Heart left ventricle (tissue), 16 donors: ENCODE measurements around the gene TFPT. TPM values are rescaled to one million over a fixed set of nuclear protein-coding genes. Genes with fewer than 3 reads are reported as not detected.
"Not testable (repeated sequence)": the region's sequence is repeated elsewhere in the genome, so short reads cannot be mapped to it uniquely, and the experiment has no call there.

Experiments used
- ATAC-seq, 4 donors: fragments of 200-7000 bp; cut with Tn5 transposase; one replicate each; pipeline ENCODE4 v1.9.1; 2020 to 2022; ENCODE audit warnings: moderate library complexity in 4 of 4, mild to moderate bottlenecking in 3 of 4, moderate number of reproducible peaks in 1 of 4
- DNase-seq, 5 donors: peaks; one replicate each; pipeline ENCODE4 v3.0.0-alpha.2; 2020
- H3K27ac ChIP-seq, 12 donors: fragments of 200-600 bp; sonication (generic) in 4 of 12; one replicate each; pipeline versions ENCODE4 v1.5.0 to v1.8.0; 2016 to 2022; ENCODE audit warnings: mild to moderate bottlenecking in 2 of 12
- H3K27me3 ChIP-seq, 9 donors: fragments of 200-600 bp; sonication (generic) in 2 of 9; one replicate each; pipeline versions ENCODE4 v1.5.1 to v1.8.0; 2016 to 2022; ENCODE audit warnings: mild to moderate bottlenecking in 3 of 9
- H3K36me3 ChIP-seq, 9 donors: fragments of 200-600 bp; sonication (generic) in 2 of 9; one replicate each; pipeline versions ENCODE4 v1.5.0 to v1.8.0; 2018 to 2022; ENCODE audit warnings: mild to moderate bottlenecking in 2 of 9
- H3K4me1 ChIP-seq, 12 donors: fragments of 200-600 bp; sonication (generic) in 4 of 12; one replicate each; pipeline versions ENCODE4 v1.5.0 to v1.8.0; 2016 to 2022; ENCODE audit warnings: mild to moderate bottlenecking in 3 of 12
- H3K4me3 ChIP-seq, 12 donors: fragments of 200-600 bp; sonication (generic) in 4 of 12; one replicate each; pipeline versions ENCODE4 v1.5.0 to v1.8.0; 2017 to 2022; ENCODE audit warnings: mild to moderate bottlenecking in 9 of 12, moderate library complexity in 4 of 12
- H3K9me3 ChIP-seq, 12 donors: fragments of 200-600 bp; sonication (generic) in 4 of 12; one replicate each; pipeline versions ENCODE4 v1.5.0 to v1.8.0; 2016 to 2022; ENCODE audit warnings: mild to moderate bottlenecking in 1 of 12
- CTCF ChIP-seq, 12 donors: fragments of 200-600 bp; sonication (generic) in 4 of 12; IDR thresholded peaks; one replicate each; pipeline versions ENCODE4 v1.5.0 to v1.8.0; 2018 to 2022; ENCODE audit warnings: antibody characterized with exemption in 12 of 12, mild to moderate bottlenecking in 5 of 12
- POLR2A ChIP-seq, 2 donors: fragments of 450-650 bp; IDR thresholded peaks; one replicate each; pipeline ENCODE4 v1.6.1; 2017; ENCODE audit warnings: antibody characterized with exemption in 2 of 2, mild to moderate bottlenecking in 2 of 2, moderate library complexity in 2 of 2
- WGBS, 4 donors: extraction: QIAGEN DNeasy Blood & Tissue Kit in 2 of 4; methylation state at CpG; one replicate each; pipeline versions ENCODE4 v1.1.5 to v1.1.7; 2013 to 2018; 5-methylcytosine and 5-hydroxymethylcytosine counted together
- intact Hi-C, 10 donors: fragments of 100-400 bp; cut with DNase I; formaldehyde crosslinking; loops; one replicate each; pipeline versions ENCODE4 v1.11.1 to v1.14.2; 2022
- polyA plus RNA-seq, 2 donors: library from polyadenylated mRNA; stranded (reverse); fragments of 200-250 nt; gene quantifications; one replicate each; pipeline ENCODE4 v1.2.3, GENCODE V29; 2013
- total RNA-seq, 9 donors: library from RNA; depleted of rRNA in 2 of 9; stranded (reverse); fragments of >200 nt in 2 of 9; fragmentation: NEBNext Ultra II Directional in 3 of 9; extraction: Animal tissue kit (Norgen Biotek cat#: 25700) in 3 of 9; gene quantifications; one replicate each; pipeline versions ENCODE4 v1.1.0 to v1.2.4, GENCODE V29; 2016 to 2023
- donor health status: ischemic (EF 13 %, LVEDD 7.1; RV severe dilation, severe dysfunction).
- donor health status: healthy with polysubstance abuse.
- donor health status: DM: no; HTN: yes; CAD: no.
- donor health status: DM: no; HTN: no; CAD: no.
- donor health status: ischemic (EF 25% LVEDD 6.9; RV normal size, moderate dysfunction).
- donor health status: ischemic (EF 25% LVEDD 5.7; RV mildly dilated, moderate dysfunction).
- donor health status: healthy.
- donor health status: DM: yes; HTN: yes; CAD: no.
- donor health status: ischemic (EF 35%, LVEDD 5.7; RV mildly dilated, moderate dysfunction).
- donor health status: nonischemic (EF 11% LVEDD 7.7; RV severe dilation, severe dysfunction).
- donor health status: DM: yes; HTN: yes; CAD: no.
- donor health status: PGD.
- donor health status: ischemic (EF 29% LVEDD 5.4; RV normal size, mild dysfunction).
- donor health status: nonischemic (EF 23%, LVEDD 6.1; RV moderate dilation, normal function).

Gene TFPT
- total and polyA plus RNA-seq, 11 donors = 9.6 to 26.5 (median 12.5) TPM

GRCh38 chr19:54100561-54100960 is 14.9 kb downstream of the TFPT start, which contains the start of gene OSCAR:
Gene OSCAR, minus strand, starts transcription at chr19:54100803. Its CDS starts 11 bp downstream, at chr19:54100792.
- peak within 1 kb of the TSS in 1 of 12 donors; percentile 68 for H3K27ac ChIP-seq
- peak within 1 kb of the TSS in 1 of 12 donors; percentile 51 for H3K4me3 ChIP-seq
- intact Hi-C loops = loop anchor here in 2 of 10 donors (5.0 to 10.0 kb wide), 2 partner anchors 226 to 233 kb away; partner anchors contain the start of gene MYADM (in 1 of the 2)

GRCh38 chr19:54099903-54100255 is 15.6 kb downstream of the TFPT start:
- peaks cover 3 to 29% (median 15%) of the 10 kb centered on the region in 12 donors for H3K4me1 ChIP-seq
- H3K4me3 ChIP-seq = peak overlapping the region in 1 of 12 donors; percentile 51
- H3K27ac ChIP-seq = peak overlapping the region in 1 of 12 donors; percentile 68
- H3K36me3 ChIP-seq, ATAC-seq, H3K9me3 ChIP-seq, DNase-seq: not testable (repeated sequence)
- intact Hi-C loops = loop anchor here in 2 of 10 donors (5.0 to 10.0 kb wide), 2 partner anchors 225 to 233 kb away; partner anchors contain the start of gene MYADM (in 1 of the 2)
- H3K27me3 ChIP-seq = peaks cover 0 to 29% (median 12%) of the 10 kb centered on the region in 9 donors
- WGBS, 4 donors = 76 to 86% (median 81%) methylated on average over 9 of the region's 9 CpGs

More at GRCh38 chr19:54100561-54100960, 14.9 kb downstream of the TFPT start, which contains the start of gene OSCAR:
- Histone ChIP-seq H3K9me3 (no peaks in the 10 kb centered on the region), H3K36me3 (peaks cover 0 to 8% (median 5%) of the 10 kb centered on the region in 9 donors), H3K27me3 (peaks cover 0 to 22% (median 5%) of the 10 kb centered on the region in 9 donors), H3K4me1 (peaks cover 3 to 28% (median 15%) of the 10 kb centered on the region in 12 donors)
- ATAC-seq (no peak), DNase-seq (peak in 1 of 5 donors; percentile 68)
- TF ChIP-seq CTCF (IDR thresholded peaks at IDR 0.05) = no peak
- TF ChIP-seq POLR2A (IDR thresholded peaks at IDR 0.05) = no peak
- WGBS, 4 donors = 35 to 52% (median 47%) methylated on average over 5 of the region's 5 CpGs

- intact Hi-C loops = no loop called here
- DNase-seq (no peak), ATAC-seq (no peak)
- H3K9me3 ChIP-seq = no peaks in the 10 kb centered on the region
- H3K27me3 ChIP-seq = peaks cover 0 to 34% (median 14%) of the 10 kb centered on the region in 9 donors
- peak overlapping the region in 1 of 12 donors; percentile 51 for H3K4me3 ChIP-seq
- peaks cover 0 to 2% (median 0%) of the 10 kb centered on the region in 9 donors for H3K36me3 ChIP-seq
- H3K4me1 ChIP-seq = peaks cover 3 to 29% (median 14%) of the 10 kb centered on the region in 12 donors
- H3K27ac ChIP-seq = no peak overlapping the region
- 79 to 87% (median 83%) methylated on average over 12 of the region's 12 CpGs for WGBS, 4 donors
- TF ChIP-seq CTCF (IDR thresholded peaks at IDR 0.05) (no peak), POLR2A (IDR thresholded peaks at IDR 0.05) (no peak)
Observed at GRCh38 chr19:54099190-54099902, 16.1 kb downstream of the TFPT start.

DNA sequence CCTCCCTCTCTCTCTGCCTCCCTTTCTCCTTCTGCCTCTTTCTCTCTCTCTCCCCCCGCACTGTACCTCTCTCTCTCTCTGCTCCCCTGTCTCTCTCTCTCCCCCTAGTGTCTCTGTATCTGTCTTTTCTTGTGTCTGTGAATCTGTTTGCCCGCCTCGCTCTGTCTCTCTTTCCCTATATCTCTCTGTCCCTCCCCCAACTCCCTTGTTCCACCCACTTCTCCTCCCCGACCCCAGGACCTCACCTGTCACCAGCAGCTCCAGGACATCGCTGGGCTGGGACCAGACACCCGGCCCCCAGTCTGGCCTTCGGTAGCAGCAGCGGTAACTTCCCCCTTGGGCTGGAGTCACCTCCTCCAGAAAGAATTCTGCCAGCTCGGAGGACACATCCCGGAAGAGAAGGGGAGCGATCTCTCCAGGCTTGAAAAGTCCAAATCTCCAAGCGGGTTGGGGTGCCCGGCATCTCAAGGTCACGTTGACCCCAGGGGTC is 18.8 kb downstream of the TFPT start:
- peak overlapping the region in 8 of 12 donors; percentile 11 to 48 (median 24) for H3K4me3 ChIP-seq
- TF ChIP-seq POLR2A (IDR thresholded peaks at IDR 0.05) (no peak), CTCF (IDR thresholded peaks at IDR 0.05) (no peak)
- peaks cover 0 to 16% (median 5%) of the 10 kb centered on the region in 12 donors for H3K4me1 ChIP-seq
- no peaks in the 10 kb centered on the region for H3K36me3 ChIP-seq
- H3K27ac ChIP-seq = peak overlapping the region in 2 of 12 donors; percentile 2 to 76
- DNase-seq (peak in 1 of 5 donors; percentile 68), ATAC-seq (peak in 3 of 4 donors; percentile 45 to 52 (median 47))
- H3K9me3 ChIP-seq = no peaks in the 10 kb centered on the region
- intact Hi-C loops = no loop called here
- H3K27me3 ChIP-seq = peaks cover 0 to 48% (median 14%) of the 10 kb centered on the region in 9 donors
- 9 to 11% (median 10%) methylated on average over 14 of the region's 14 CpGs for WGBS, 4 donors

- H3K36me3 ChIP-seq, H3K9me3 ChIP-seq, intact Hi-C loops, H3K27ac ChIP-seq: not testable (repeated sequence)
- Histone ChIP-seq H3K4me1 (peaks cover 0 to 16% (median 5%) of the 10 kb centered on the region in 12 donors), H3K4me3 (peak overlapping the region in 9 of 12 donors; percentile 27 to 57 (median 35)), H3K27me3 (peaks cover 0 to 48% (median 14%) of the 10 kb centered on the region in 9 donors)
- 0 to 1% (median 0%) methylated on average over 16 to 46 of the region's 46 CpGs for WGBS, 4 donors
- DNase-seq (peak in 3 of 5 donors; percentile 48 to 80 (median 51)), ATAC-seq (peak in 3 of 4 donors; percentile 61 to 76 (median 74))
Observed at GRCh38 chr19:54095859-54096616, 19.4 kb downstream of the TFPT start.
